Measurements from ENCODE around the gene EYA3.

The EYA3 gene

GRCh38 chr1:28088168-28088961 lies at the start of gene EYA3:
Gene EYA3 (minus strand): TSS chr1:28088610. CDS start chr1:28058026, 30,584 bp downstream.
- DNase-seq (ENCODE audit: low spot score): peak; percentile 98

- DNase-seq (ENCODE audit: low spot score): no peak
Measured at GRCh38 chr1:28136922-28137613, 48.7 kb upstream of the EYA3 start.

DNA sequence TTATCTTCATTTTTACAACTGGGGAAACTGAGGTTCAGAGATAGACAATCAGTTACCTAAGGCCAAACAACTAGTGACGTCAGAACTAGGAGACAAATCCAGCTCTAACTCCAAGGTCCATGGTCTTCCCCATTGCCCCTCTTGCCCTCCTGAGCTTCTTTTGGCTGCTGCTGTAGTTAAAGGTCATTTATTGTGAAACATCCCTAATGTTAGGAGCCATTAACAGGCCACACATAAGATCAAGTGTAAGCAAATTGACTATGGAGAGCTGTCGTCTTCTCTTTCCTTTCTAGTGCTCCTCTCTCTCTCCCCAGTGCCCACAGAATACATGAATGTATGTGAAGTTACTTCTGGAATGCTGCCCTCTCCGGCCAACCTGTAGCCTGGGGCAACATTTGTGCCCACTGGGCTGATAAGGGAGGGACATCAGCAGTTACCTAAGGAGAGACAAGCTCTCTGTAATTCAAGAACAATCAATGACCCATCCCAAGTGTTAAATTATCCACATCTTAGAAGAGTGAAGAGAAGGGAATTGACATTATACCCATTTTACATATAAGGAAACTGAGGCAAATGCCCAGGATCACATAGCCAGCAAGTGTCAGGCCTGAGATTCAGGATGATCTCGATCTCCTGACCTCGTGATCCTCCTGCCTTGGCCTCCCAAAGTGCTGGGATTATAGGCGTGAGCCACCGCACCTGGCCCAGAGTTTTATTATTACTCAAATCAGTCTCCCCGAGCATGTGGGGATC lies 47.9 kb upstream of the EYA3 start:
- no peak for DNase-seq (ENCODE audit: low spot score)

GRCh38 chr1:28135371-28136168 lies 47.2 kb upstream of the EYA3 start:
- no peak for DNase-seq (ENCODE audit: low spot score)

DNA sequence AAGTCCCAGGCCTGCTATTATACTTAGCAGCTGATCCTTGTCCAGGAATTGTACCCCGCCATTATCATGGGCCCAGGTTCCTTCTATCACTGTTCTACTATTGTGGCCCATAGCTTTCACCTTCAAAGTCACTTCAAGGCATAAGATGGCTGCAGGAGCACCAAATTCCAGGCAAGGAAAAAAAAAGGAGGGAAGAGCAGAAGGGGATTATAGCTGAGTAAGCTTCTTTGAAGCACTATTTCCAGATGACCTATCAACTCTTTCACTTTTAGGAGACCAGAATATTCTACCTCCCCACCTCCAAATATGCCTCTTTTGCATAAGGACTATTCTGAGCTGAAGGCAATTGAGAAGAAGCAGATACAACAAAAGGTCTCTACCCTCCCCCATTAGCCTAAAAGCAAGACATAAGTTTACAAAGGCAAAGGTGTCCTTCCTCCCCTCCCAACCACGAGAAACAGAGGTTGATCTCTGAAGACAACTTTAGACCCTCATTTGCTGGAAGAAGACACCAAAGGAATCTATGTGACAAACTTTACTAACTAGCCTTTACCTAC lies 46.3 kb upstream of the EYA3 start:
- no peak for DNase-seq (ENCODE audit: low spot score)

DNA sequence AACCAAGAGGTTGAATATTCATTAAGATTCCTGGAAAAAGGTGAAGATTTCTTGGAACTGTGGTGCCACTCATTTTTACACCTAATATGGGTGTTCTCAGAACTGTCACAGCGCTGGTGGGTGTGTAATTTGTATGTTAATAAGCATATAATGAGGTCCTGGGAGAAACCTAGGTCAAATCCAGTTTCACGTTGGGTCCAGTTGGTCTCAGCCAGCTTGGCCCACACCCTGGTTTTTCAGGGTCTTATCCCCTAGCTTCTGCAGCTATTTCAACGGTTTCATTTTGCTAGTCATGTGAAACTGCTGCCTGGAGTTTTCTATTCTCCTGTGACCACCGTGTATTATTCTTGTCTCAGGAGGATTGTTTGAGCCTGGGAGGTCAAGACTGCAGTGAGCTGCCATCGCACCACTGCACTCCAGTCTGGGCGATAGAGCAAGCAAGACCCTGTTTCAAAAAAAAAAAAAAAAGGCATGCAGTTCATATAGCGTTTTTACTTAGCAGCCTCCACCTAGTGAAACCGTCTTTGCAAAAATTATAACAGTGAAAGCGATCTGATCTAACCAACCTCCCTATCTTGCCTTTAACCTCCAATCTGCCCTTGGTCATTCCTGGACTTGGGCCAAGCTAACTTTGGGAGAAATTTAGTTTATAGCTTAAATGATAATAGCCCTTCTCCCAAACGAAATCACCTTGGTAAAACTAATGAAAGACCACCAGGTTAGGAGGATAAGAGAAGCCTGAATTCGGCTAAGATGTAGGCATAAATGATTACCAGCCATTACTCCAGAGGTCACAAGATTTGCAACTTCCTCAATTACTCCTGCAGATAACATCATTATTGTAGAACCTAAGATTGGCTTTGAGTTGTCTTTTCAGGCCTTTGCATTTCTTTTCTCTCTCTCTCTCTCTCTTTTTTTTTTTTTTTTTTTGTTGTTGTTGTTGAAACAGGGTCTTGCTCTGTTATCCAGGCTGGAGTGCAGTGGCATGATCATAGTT lies 44.1 kb upstream of the EYA3 start:
- DNase-seq (ENCODE audit: low spot score): no peak

GRCh38 chr1:28130901-28131300 lies 42.5 kb upstream of the EYA3 start:
- DNase-seq (ENCODE audit: low spot score): no peak

- no peak for DNase-seq (ENCODE audit: low spot score)
Measured at GRCh38 chr1:28129150-28129549, 40.7 kb upstream of the EYA3 start.

GRCh38 chr1:28127617-28128257 lies 39.3 kb upstream of the EYA3 start:
- DNase-seq (ENCODE audit: low spot score): peak; percentile 71

DNA sequence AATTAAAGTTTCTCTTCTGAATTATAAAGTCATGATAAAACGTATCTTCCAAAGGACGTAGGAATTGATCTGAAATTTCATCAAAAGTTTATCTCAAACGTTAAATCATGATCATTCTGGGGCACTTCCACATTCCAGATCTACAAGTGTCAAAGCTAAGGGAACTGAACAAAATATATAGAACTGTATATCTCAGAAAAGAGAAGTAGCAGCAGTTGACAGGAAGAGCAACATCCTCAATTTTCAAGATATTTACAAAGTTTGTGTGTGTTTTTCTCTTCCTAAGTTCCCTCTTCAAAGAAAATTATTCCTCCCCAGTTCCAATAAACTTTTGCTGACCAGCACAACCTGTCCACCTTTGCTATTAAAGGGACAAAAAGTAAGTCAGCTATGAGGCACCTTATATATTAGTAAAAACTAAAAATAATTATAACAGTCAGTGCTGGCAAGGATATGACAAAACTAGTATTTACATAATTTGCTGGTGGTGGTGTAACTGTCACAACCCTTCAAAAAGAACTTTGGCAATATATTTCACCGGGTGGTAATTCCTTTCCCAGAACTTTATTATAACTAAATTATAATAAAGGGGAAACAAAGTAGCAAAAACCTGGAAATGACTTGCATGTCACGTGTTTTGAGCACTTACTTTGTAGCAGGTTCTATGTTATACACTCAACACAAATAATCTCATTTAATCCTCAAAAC lies 38.5 kb upstream of the EYA3 start:
- DNase-seq (ENCODE audit: low spot score): peak; percentile 63

GRCh38 chr1:28126212-28126611 lies 37.8 kb upstream of the EYA3 start:
- no peak for DNase-seq (ENCODE audit: low spot score)

DNA sequence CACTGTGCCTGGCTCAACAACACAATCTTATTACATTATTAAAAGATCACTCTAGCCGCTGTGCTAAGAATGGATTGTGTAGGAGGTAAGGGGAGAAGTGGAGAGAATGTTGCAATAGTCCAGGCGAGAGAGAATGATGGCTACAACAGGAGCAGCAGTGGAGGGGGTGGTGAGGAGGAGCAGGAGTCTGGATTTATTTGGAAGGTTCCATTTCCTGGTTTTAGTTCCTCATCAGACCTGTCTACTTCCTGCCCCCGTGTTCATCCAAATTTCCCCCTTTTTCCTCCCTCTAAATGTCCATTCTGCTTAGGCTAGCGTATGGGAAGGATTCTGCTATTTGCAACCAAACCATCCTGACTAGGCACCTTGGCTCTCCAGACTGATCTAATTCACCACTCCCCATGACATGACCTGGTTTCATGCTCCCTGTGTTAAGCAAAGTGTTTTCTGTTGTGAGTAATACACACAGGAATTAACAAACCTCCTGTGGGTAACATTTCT lies 35.1 kb upstream of the EYA3 start:
- peak; percentile 65 for DNase-seq (ENCODE audit: low spot score)

DNA sequence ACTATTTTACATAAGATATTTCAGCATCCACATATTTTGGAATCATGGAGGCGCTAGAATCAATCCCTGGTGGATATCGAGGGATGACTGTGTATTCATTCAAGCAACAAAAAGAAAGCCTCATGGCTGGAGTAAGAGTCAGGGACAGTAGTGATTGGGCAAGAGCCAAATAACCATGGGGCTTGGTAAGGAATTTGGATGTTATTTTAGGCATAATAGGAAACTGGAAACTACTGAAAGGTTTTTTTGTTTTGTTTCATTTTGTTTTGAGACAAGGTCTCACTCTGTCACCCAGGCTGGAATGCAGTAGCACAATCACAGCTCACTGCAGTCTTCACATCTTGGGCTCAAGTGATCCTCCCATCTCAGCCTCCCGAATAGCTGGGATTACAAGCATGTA lies 33.8 kb upstream of the EYA3 start:
- DNase-seq (ENCODE audit: low spot score): no peak

- DNase-seq (ENCODE audit: low spot score): no peak
Measured at GRCh38 chr1:28119556-28119955, 31.1 kb upstream of the EYA3 start.

GRCh38 chr1:28118640-28119307 lies 30.4 kb upstream of the EYA3 start:
- no peak for DNase-seq (ENCODE audit: low spot score)

GRCh38 chr1:28115267-28115666 lies 26.9 kb upstream of the EYA3 start:
- peak; percentile 54 for DNase-seq (ENCODE audit: low spot score)

- DNase-seq (ENCODE audit: low spot score): no peak
Measured at GRCh38 chr1:28114844-28115243, 26.4 kb upstream of the EYA3 start.

DNA sequence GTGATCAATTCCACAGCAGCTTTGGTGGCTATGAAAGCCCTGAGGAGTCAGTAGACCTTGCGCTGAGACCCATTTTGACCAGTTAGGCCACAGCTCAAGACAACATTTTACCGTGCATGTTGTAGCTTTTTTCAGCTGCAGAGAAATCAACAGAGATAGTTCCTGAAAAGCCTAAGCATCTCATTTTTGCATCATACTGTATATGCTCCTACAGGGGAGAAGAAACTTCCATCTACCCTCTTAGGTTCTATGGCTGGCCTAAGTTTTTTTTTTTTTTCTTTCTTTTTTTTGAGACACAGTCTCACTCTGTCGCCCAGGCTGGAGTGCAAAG lies 24.8 kb upstream of the EYA3 start:
- no peak for DNase-seq (ENCODE audit: low spot score)
